Activated naive CD4-positive, alpha-beta T cell treated with anti-CD3 and anti-CD28 coated beads, Interleukin-2, amount 10 ng/mL, durations not matched to agents 7 days and 5 days (primary cell): ENCODE results near the gene FHIT.
A peak's percentile ranks its signal among the peaks of the same experiment; 100 is the strongest.

Source experiments
- CTCF ChIA-PET: fragments of 350-600 bp; sonication (Branson Sonifier 250); formaldehyde crosslinking; loops from one replicate; lab custom pipeline; 2021; ENCODE audit warnings: antibody characterized with exemption; lab: Charles Lee
- DNase-seq: peaks from one replicate; pipeline ENCODE4 v3.0.0-alpha.2; 2020
- H3K27ac Mint-ChIP-seq: one replicate; pipeline ENCODE4 v1.8.0; 2021; ENCODE audit warnings: mild to moderate bottlenecking, moderate library complexity, mixed read lengths
- H3K27me3 Mint-ChIP-seq: one replicate; pipeline ENCODE4 v1.8.0; 2021; ENCODE audit warnings: mild to moderate bottlenecking, mixed read lengths
- H3K36me3 Mint-ChIP-seq: one replicate; pipeline ENCODE4 v1.8.0; 2021; ENCODE audit warnings: mixed read lengths
- H3K4me1 Mint-ChIP-seq: one replicate; pipeline ENCODE4 v1.8.0; 2021; ENCODE audit warnings: mixed read lengths
- H3K4me3 Mint-ChIP-seq: one replicate; pipeline ENCODE4 v1.8.0; 2021; ENCODE audit warnings: mild to moderate bottlenecking, moderate library complexity, mixed read lengths
- H3K9me3 Mint-ChIP-seq: one replicate; pipeline ENCODE4 v1.8.0; 2021; ENCODE audit warnings: mixed read lengths

Gene FHIT

GRCh38 chr3:59880717-59881116 is 1370.5 kb downstream of the FHIT start:
- peaks cover 36% of the 10 kb centered on the region for H3K4me1 Mint-ChIP-seq

GRCh38 chr3:59879031-59879581 is 1372.1 kb downstream of the FHIT start:
- no peak overlapping the region for H3K27ac Mint-ChIP-seq
- H3K4me1 Mint-ChIP-seq, result peaks cover 27% of the 10 kb centered on the region
- H3K4me3 Mint-ChIP-seq, result no peak overlapping the region
- CTCF ChIA-PET, result no interaction called here
- H3K36me3 Mint-ChIP-seq, result peaks cover 67% of the 10 kb centered on the region
- H3K9me3 Mint-ChIP-seq, result peaks cover 8% of the 10 kb centered on the region
- DNase-seq, result no peak
- H3K27me3 Mint-ChIP-seq, result no peaks in the 10 kb centered on the region

More at GRCh38 chr3:59880717-59881116, 1370.5 kb downstream of the FHIT start:
- no peak overlapping the region for H3K27ac Mint-ChIP-seq
- no peaks in the 10 kb centered on the region for H3K27me3 Mint-ChIP-seq
- H3K4me3 Mint-ChIP-seq, result no peak overlapping the region
- H3K36me3 Mint-ChIP-seq, result peaks cover 68% of the 10 kb centered on the region
- DNase-seq, result no peak
- peaks cover 11% of the 10 kb centered on the region for H3K9me3 Mint-ChIP-seq
- CTCF ChIA-PET, result no interaction called here

GRCh38 chr3:59878038-59878427 is 1373.2 kb downstream of the FHIT start:
- H3K36me3 Mint-ChIP-seq, result peaks cover 68% of the 10 kb centered on the region
- no peak overlapping the region for H3K4me3 Mint-ChIP-seq
- H3K27ac Mint-ChIP-seq, result no peak overlapping the region
- DNase-seq, result no peak
- CTCF ChIA-PET, result no interaction called here
- no peaks in the 10 kb centered on the region for H3K27me3 Mint-ChIP-seq
- peaks cover 37% of the 10 kb centered on the region for H3K4me1 Mint-ChIP-seq
- H3K9me3 Mint-ChIP-seq, result peaks cover 11% of the 10 kb centered on the region

GRCh38 chr3:59877263-59878037 is 1373.8 kb downstream of the FHIT start:
- CTCF ChIA-PET, result interaction anchor here (1.4 kb wide), 1 partner anchor 321 kb away, joined by 3 read pairs; no protein-coding TSS in a partner anchor
- peaks cover 39% of the 10 kb centered on the region for H3K4me1 Mint-ChIP-seq
- no peak overlapping the region for H3K27ac Mint-ChIP-seq
- no peak overlapping the region for H3K4me3 Mint-ChIP-seq
- peaks cover 12% of the 10 kb centered on the region for H3K9me3 Mint-ChIP-seq
- DNase-seq, result no peak
- H3K27me3 Mint-ChIP-seq, result no peaks in the 10 kb centered on the region
- H3K36me3 Mint-ChIP-seq, result peaks cover 69% of the 10 kb centered on the region

GRCh38 chr3:59876533-59877062 is 1374.7 kb downstream of the FHIT start:
- Mint-ChIP-seq H3K36me3 (peaks cover 74% of the 10 kb centered on the region), H3K4me1 (peaks cover 43% of the 10 kb centered on the region), H3K9me3 (peaks cover 12% of the 10 kb centered on the region), H3K27ac (no peak overlapping the region), H3K27me3 (no peaks in the 10 kb centered on the region), H3K4me3 (no peak overlapping the region)
- DNase-seq, result no peak
- CTCF ChIA-PET, result interaction anchor here (1.4 kb wide), 1 partner anchor 322 kb away, joined by 3 read pairs; no protein-coding TSS in a partner anchor

- Mint-ChIP-seq H3K27ac (no peak overlapping the region), H3K4me1 (peaks cover 40% of the 10 kb centered on the region), H3K4me3 (no peak overlapping the region), H3K27me3 (no peaks in the 10 kb centered on the region), H3K9me3 (peaks cover 20% of the 10 kb centered on the region), H3K36me3 (peaks cover 80% of the 10 kb centered on the region)
- DNase-seq, result no peak
- CTCF ChIA-PET, result no interaction called here
These were observed 1377.5 kb downstream of the FHIT start for GRCh38 chr3:59873576-59874230.

- Mint-ChIP-seq H3K4me1 (peaks cover 52% of the 10 kb centered on the region), H3K9me3 (peaks cover 25% of the 10 kb centered on the region), H3K27me3 (no peaks in the 10 kb centered on the region), H3K27ac (peak overlapping the region; percentile 20), H3K36me3 (peaks cover 78% of the 10 kb centered on the region), H3K4me3 (no peak overlapping the region)
- no peak for DNase-seq
- CTCF ChIA-PET, result no interaction called here
These were observed 1379.1 kb downstream of the FHIT start for GRCh38 chr3:59872128-59872527.

GRCh38 chr3:59867185-59868002 is 1383.9 kb downstream of the FHIT start:
- peaks cover 85% of the 10 kb centered on the region for H3K36me3 Mint-ChIP-seq
- CTCF ChIA-PET, result no interaction called here
- peaks cover 53% of the 10 kb centered on the region for H3K4me1 Mint-ChIP-seq

GRCh38 chr3:59866076-59866475 is 1385.2 kb downstream of the FHIT start:
- no peak overlapping the region for H3K27ac Mint-ChIP-seq
- H3K27me3 Mint-ChIP-seq, result no peaks in the 10 kb centered on the region
- H3K9me3 Mint-ChIP-seq, result peaks cover 51% of the 10 kb centered on the region
- no peak for DNase-seq
- H3K36me3 Mint-ChIP-seq, result peaks cover 82% of the 10 kb centered on the region
- H3K4me1 Mint-ChIP-seq, result peaks cover 47% of the 10 kb centered on the region
- H3K4me3 Mint-ChIP-seq, result no peak overlapping the region
- CTCF ChIA-PET, result interaction anchor here (1.4 kb wide), 1 partner anchor 9 kb away, joined by 3 read pairs; no protein-coding TSS in a partner anchor

More at GRCh38 chr3:59867185-59868002, 1383.9 kb downstream of the FHIT start:
- no peak for DNase-seq
- Mint-ChIP-seq H3K4me3 (no peak overlapping the region), H3K27me3 (no peaks in the 10 kb centered on the region), H3K27ac (no peak overlapping the region), H3K9me3 (peaks cover 47% of the 10 kb centered on the region)

GRCh38 chr3:59865351-59865750 is 1385.9 kb downstream of the FHIT start:
- Mint-ChIP-seq H3K9me3 (peaks cover 51% of the 10 kb centered on the region), H3K4me3 (no peak overlapping the region), H3K27me3 (no peaks in the 10 kb centered on the region), H3K27ac (no peak overlapping the region), H3K4me1 (peaks cover 47% of the 10 kb centered on the region), H3K36me3 (peaks cover 83% of the 10 kb centered on the region)
- no peak for DNase-seq
- CTCF ChIA-PET, result interaction anchor here (0.5 to 1.4 kb wide), 2 partner anchors 8 to 198 kb away, joined by 3 read pairs; no protein-coding TSS in a partner anchor

- Mint-ChIP-seq H3K27ac (no peak overlapping the region), H3K36me3 (peaks cover 80% of the 10 kb centered on the region), H3K4me1 (peaks cover 30% of the 10 kb centered on the region), H3K27me3 (no peaks in the 10 kb centered on the region), H3K4me3 (no peak overlapping the region), H3K9me3 (peaks cover 38% of the 10 kb centered on the region)
- CTCF ChIA-PET, result no interaction called here
- DNase-seq, result no peak
These were observed 1388.6 kb downstream of the FHIT start for GRCh38 chr3:59862686-59863085.

GRCh38 chr3:59857589-59858346 is 1393.5 kb downstream of the FHIT start:
- Mint-ChIP-seq H3K4me1 (peaks cover 8% of the 10 kb centered on the region), H3K27me3 (no peaks in the 10 kb centered on the region), H3K9me3 (peaks cover 7% of the 10 kb centered on the region), H3K27ac (no peak overlapping the region), H3K4me3 (no peak overlapping the region), H3K36me3 (peaks cover 48% of the 10 kb centered on the region)
- DNase-seq, result peak; percentile 86
- CTCF ChIA-PET, result interaction anchor here (0.6 to 4.8 kb wide), 25 partner anchors 8 to 547 kb away, joined by 3 to 49 read pairs (median 4); no protein-coding TSS in a partner anchor

GRCh38 chr3:59856934-59857460 is 1394.3 kb downstream of the FHIT start:
- Mint-ChIP-seq H3K36me3 (peaks cover 46% of the 10 kb centered on the region), H3K9me3 (peaks cover 1% of the 10 kb centered on the region), H3K27ac (no peak overlapping the region), H3K4me3 (no peak overlapping the region), H3K27me3 (no peaks in the 10 kb centered on the region), H3K4me1 (peaks cover 8% of the 10 kb centered on the region)
- CTCF ChIA-PET, result interaction anchor here (0.6 to 4.8 kb wide), 20 partner anchors 9 to 870 kb away, joined by 3 to 49 read pairs (median 4); no protein-coding TSS in a partner anchor
- no peak for DNase-seq
